ENCODE measurements around the gene DSCAML1. TPM values are rescaled to one million over a fixed set of nuclear protein-coding genes. Genes with fewer than 3 reads are reported as not detected.

DSCAML1 gene
- total RNA-seq, 1 donor from 2014 or later = 0.16 TPM

DNA sequence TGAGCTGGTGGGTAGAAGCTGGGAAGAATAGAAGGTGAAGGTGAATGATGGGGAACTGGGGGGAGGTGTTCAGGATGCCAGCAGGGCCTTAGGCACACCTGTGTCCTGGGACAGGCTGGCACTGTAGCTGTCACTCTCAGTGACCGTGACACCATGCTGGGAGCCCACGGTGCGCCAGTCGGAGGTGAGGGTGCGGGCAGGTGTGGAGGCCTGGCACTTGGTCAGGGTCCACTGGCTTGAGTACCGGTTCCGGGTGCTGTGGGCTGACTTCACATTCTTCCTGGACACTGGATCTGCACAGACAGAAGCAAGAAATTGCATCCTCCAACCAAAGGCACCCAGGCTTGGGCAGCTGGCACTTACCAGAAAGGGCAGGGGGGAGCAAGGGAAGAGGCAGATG lies 365.6 kb downstream of the DSCAML1 start:
- Mint-ChIP-seq H3K36me3 (ENCODE audit: low read depth, unreplicated experiment) (no peaks in the 10 kb centered on the region), H3K27ac (ENCODE audit: unreplicated experiment) (no peak overlapping the region), H3K9me3 (ENCODE audit: unreplicated experiment) (peaks cover 2% of the 10 kb centered on the region), H3K27me3 (ENCODE audit: low read depth, unreplicated experiment) (peaks cover 43% of the 10 kb centered on the region), H3K4me1 (ENCODE audit: low read depth, unreplicated experiment) (no peaks in the 10 kb centered on the region), H3K4me3 (ENCODE audit: unreplicated experiment) (no peak overlapping the region)
- Histone ChIP-seq H3K4me2 (ENCODE audit: low read length) (no peak overlapping the region), H3K4me3 (ENCODE audit: insufficient read depth, low read depth, low read length) (no peak overlapping the region), H3K36me3 (ENCODE audit: insufficient read depth, low read length) (no peaks in the 10 kb centered on the region), H3K4me1 (ENCODE audit: insufficient read depth, low read length) (no peaks in the 10 kb centered on the region), H2AFZ (ENCODE audit: low read depth, low read length) (no peak overlapping the region), H3K9ac (ENCODE audit: low read length) (no peak overlapping the region), H3K9me3 (ENCODE audit: insufficient read depth, low read depth, low read length) (no peaks in the 10 kb centered on the region), H3K79me2 (ENCODE audit: insufficient read depth, low read length) (no peaks in the 10 kb centered on the region), H4K20me1 (ENCODE audit: insufficient read depth, low read length) (no peaks in the 10 kb centered on the region), H3K27ac (ENCODE audit: low read depth, low read length) (no peak overlapping the region), H3K27me3 (ENCODE audit: insufficient read depth, low read length) (peaks cover 15% of the 10 kb centered on the region)
- DNase-seq (ENCODE audit: low read depth) (no peak), FAIRE-seq (no peak)
- TF ChIP-seq, protein P1, sequence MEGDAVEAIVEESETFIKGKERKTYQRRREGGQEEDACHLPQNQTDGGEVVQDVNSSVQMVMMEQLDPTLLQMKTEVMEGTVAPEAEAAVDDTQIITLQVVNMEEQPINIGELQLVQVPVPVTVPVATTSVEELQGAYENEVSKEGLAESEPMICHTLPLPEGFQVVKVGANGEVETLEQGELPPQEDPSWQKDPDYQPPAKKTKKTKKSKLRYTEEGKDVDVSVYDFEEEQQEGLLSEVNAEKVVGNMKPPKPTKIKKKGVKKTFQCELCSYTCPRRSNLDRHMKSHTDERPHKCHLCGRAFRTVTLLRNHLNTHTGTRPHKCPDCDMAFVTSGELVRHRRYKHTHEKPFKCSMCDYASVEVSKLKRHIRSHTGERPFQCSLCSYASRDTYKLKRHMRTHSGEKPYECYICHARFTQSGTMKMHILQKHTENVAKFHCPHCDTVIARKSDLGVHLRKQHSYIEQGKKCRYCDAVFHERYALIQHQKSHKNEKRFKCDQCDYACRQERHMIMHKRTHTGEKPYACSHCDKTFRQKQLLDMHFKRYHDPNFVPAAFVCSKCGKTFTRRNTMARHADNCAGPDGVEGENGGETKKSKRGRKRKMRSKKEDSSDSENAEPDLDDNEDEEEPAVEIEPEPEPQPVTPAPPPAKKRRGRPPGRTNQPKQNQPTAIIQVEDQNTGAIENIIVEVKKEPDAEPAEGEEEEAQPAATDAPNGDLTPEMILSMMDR (IDR thresholded peaks at IDR 0.05; ENCODE audit: insufficient read depth, low read depth, low read length) = no peak
- no peak for TF ChIP-seq EZH2 (IDR thresholded peaks at IDR 0.05; ENCODE audit: insufficient read depth, low read length)

DNA sequence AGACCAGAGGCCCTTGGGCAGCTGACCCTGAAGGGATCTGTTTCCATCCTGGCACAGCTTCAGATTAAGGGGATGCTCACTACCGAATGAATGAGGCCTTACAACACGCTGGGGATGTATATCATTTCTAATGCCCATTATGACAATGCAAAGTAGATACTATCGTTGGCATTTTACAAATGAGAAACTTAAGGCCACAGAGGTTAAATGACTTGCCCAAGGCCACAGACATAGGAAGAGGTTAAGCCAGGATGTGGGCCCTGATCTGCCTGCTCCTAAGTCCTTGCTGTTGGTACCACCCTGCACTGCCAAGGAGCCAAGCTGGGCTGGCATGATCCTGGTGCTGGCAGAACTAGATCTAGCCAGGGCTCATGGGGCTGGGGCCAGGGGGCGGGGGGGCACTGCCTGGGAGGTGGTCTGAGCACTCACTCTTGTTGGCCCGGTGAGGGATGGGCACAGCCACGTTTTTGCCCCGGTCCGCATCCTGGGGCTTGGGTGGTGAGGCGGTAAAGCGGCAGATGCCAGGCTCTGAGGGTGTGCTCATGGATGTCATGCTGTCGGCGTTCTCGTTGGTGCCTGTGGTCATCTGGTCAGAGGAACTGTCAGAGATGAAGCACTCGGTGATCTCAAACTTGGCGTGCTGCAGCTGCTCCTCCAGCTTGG lies 366.6 kb downstream of the DSCAML1 start:
- FAIRE-seq (no peak), DNase-seq (ENCODE audit: low read depth) (no peak)
- Histone ChIP-seq H3K79me2 (ENCODE audit: insufficient read depth, low read length) (no peaks in the 10 kb centered on the region), H3K27ac (ENCODE audit: low read depth, low read length) (no peak overlapping the region), H4K20me1 (ENCODE audit: insufficient read depth, low read length) (no peaks in the 10 kb centered on the region), H2AFZ (ENCODE audit: low read depth, low read length) (no peak overlapping the region), H3K27me3 (ENCODE audit: insufficient read depth, low read length) (peaks cover 15% of the 10 kb centered on the region), H3K4me3 (ENCODE audit: insufficient read depth, low read depth, low read length) (no peak overlapping the region), H3K9me3 (ENCODE audit: insufficient read depth, low read depth, low read length) (no peaks in the 10 kb centered on the region), H3K9ac (ENCODE audit: low read length) (no peak overlapping the region), H3K36me3 (ENCODE audit: insufficient read depth, low read length) (no peaks in the 10 kb centered on the region), H3K4me1 (ENCODE audit: insufficient read depth, low read length) (no peaks in the 10 kb centered on the region), H3K4me2 (ENCODE audit: low read length) (no peak overlapping the region)
- Mint-ChIP-seq H3K27me3 (ENCODE audit: low read depth, unreplicated experiment) (peaks cover 53% of the 10 kb centered on the region), H3K9me3 (ENCODE audit: unreplicated experiment) (no peaks in the 10 kb centered on the region), H3K4me3 (ENCODE audit: unreplicated experiment) (no peak overlapping the region), H3K4me1 (ENCODE audit: low read depth, unreplicated experiment) (no peaks in the 10 kb centered on the region), H3K27ac (ENCODE audit: unreplicated experiment) (no peak overlapping the region), H3K36me3 (ENCODE audit: low read depth, unreplicated experiment) (no peaks in the 10 kb centered on the region)
- TF ChIP-seq EZH2 (IDR thresholded peaks at IDR 0.05; ENCODE audit: insufficient read depth, low read length) = no peak

DNA sequence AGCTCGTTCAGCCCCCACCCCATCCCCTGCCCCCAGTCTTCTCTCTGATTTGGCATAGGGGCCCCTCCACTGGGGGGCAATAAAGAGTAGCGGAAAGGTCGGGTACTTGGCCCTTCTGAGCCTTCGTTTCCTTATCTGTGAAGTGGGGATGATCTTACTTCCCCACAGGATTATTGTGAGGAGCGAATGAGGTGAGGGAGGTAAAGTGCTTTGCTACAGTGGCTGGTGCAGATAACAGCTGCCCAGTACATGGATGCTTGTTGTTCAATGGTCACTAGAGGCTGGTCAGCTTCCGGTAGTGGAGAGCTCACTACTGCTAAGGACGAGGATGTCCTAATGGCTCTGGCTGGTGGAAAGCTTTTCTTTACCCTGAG lies 368.2 kb downstream of the DSCAML1 start:
- no peaks in the 10 kb centered on the region for H3K79me2 ChIP-seq (ENCODE audit: insufficient read depth, low read length)
- Mint-ChIP-seq H3K36me3 (ENCODE audit: low read depth, unreplicated experiment) (no peaks in the 10 kb centered on the region), H3K9me3 (ENCODE audit: unreplicated experiment) (no peaks in the 10 kb centered on the region), H3K4me3 (ENCODE audit: unreplicated experiment) (no peak overlapping the region), H3K27ac (ENCODE audit: unreplicated experiment) (no peak overlapping the region), H3K27me3 (ENCODE audit: low read depth, unreplicated experiment) (peaks cover 61% of the 10 kb centered on the region), H3K4me1 (ENCODE audit: low read depth, unreplicated experiment) (no peaks in the 10 kb centered on the region)
- no peaks in the 10 kb centered on the region for H3K9me3 ChIP-seq (ENCODE audit: insufficient read depth, low read depth, low read length)
- H2AFZ ChIP-seq (ENCODE audit: low read depth, low read length) = no peak overlapping the region
- H3K9ac ChIP-seq (ENCODE audit: low read length) = no peak overlapping the region
- no peaks in the 10 kb centered on the region for H4K20me1 ChIP-seq (ENCODE audit: insufficient read depth, low read length)
- H3K4me3 ChIP-seq (ENCODE audit: insufficient read depth, low read depth, low read length) = no peak overlapping the region
- FAIRE-seq (no peak), DNase-seq (ENCODE audit: low read depth) (no peak)
- no peak overlapping the region for H3K4me2 ChIP-seq (ENCODE audit: low read length)
- TF ChIP-seq, protein P1 (IDR thresholded peaks at IDR 0.05; ENCODE audit: insufficient read depth, low read depth, low read length) = no peak
- no peak for TF ChIP-seq EZH2 (IDR thresholded peaks at IDR 0.05; ENCODE audit: insufficient read depth, low read length)
- H3K36me3 ChIP-seq (ENCODE audit: insufficient read depth, low read length) = no peaks in the 10 kb centered on the region
- peaks cover 15% of the 10 kb centered on the region for H3K27me3 ChIP-seq (ENCODE audit: insufficient read depth, low read length)
- H3K27ac ChIP-seq (ENCODE audit: low read depth, low read length) = no peak overlapping the region
- H3K4me1 ChIP-seq (ENCODE audit: insufficient read depth, low read length) = no peaks in the 10 kb centered on the region
